ENCODE results near the gene TLCD4. TPM values are rescaled to one million over a fixed set of nuclear protein-coding genes. Genes with fewer than 3 reads are reported as not detected.

TLCD4 gene
- total RNA-seq, 1 experiment from 2014 or later = 1.8 TPM

DNA sequence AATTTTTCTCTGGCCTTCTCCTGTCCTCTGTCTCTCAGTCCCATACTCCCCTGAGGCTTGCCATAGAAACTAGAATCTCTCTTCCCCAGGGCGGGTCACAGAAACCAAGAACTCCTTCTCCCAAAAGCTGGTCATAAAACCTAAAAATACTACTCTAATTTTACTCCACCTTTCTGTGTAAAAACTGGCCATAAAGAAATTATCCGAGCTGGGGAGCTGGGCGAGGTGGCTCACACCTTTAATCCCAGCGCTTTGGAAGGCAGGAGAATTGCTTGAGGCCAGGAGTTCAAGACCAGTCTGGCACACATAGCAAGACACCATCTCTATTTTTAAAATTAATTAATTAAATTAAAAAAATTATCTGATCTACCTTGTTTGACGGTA is 47.5 kb upstream of the TLCD4 start:
- Histone ChIP-seq H3K23me2 (ENCODE audit: insufficient read length, low read depth, low read length, poor library complexity, severe bottlenecking) (peaks cover 4% of the 10 kb centered on the region), H2BK120ac (ENCODE audit: low read depth, low read length, poor library complexity, severe bottlenecking) (no peak overlapping the region), H4K5ac (ENCODE audit: insufficient read length, low read depth, low read length) (no peak overlapping the region), H3K14ac (ENCODE audit: insufficient read depth, low read length) (no peak overlapping the region), H2BK20ac (ENCODE audit: low read depth, low read length, poor library complexity, severe bottlenecking) (no peak overlapping the region), H3K9me3 (ENCODE audit: control insufficient read depth, low read depth, low read length) (no peaks in the 10 kb centered on the region), H3K79me2 (ENCODE audit: insufficient read depth, low read length) (no peaks in the 10 kb centered on the region), H3K4me2 (ENCODE audit: insufficient read depth, insufficient read length, low read length) (no peak overlapping the region), H4K8ac (replicated peaks; ENCODE audit: insufficient read length, low read depth, low read length) (no peak overlapping the region), H2BK12ac (ENCODE audit: insufficient read length, low read depth, low read length) (no peak overlapping the region), H3K56ac (ENCODE audit: insufficient read length, low read depth, low read length) (no peak overlapping the region), H3K18ac (ENCODE audit: insufficient read length, low read depth, low read length) (no peak overlapping the region), H3K27me3 (ENCODE audit: insufficient read depth, low read length) (no peaks in the 10 kb centered on the region), H2AK5ac (ENCODE audit: insufficient read length, low read length) (no peak overlapping the region), H3K79me1 (ENCODE audit: insufficient read depth, low read depth, low read length, poor library complexity, severe bottlenecking) (no peaks in the 10 kb centered on the region), H2AFZ (ENCODE audit: low read length) (no peak overlapping the region), H3K4ac (ENCODE audit: low read depth, low read length) (no peak overlapping the region), H3K9ac (ENCODE audit: extremely low read depth, insufficient read length, low read length) (no peak overlapping the region), H4K20me1 (ENCODE audit: control insufficient read depth, insufficient read depth, insufficient read length) (no peaks in the 10 kb centered on the region), H3K23ac (ENCODE audit: insufficient read length, low read depth, low read length) (no peak overlapping the region), H3T11ph (ENCODE audit: low read length) (no peak overlapping the region), H2BK5ac (ENCODE audit: insufficient read length, low read length) (no peak overlapping the region), H2BK15ac (ENCODE audit: low read depth, low read length) (no peak overlapping the region), H3K4me1 (ENCODE audit: insufficient read depth, low read length) (no peaks in the 10 kb centered on the region), H4K91ac (ENCODE audit: insufficient read length, low read depth, low read length) (no peak overlapping the region), H3K27ac (ENCODE audit: insufficient read length, low read depth, low read length) (no peak overlapping the region)
- no CpG with 5 or more reads among the region's 5 CpGs for WGBS (ENCODE audit: extremely low coverage, insufficient read length, low lambda C conversion rate)
- TF ChIP-seq, protein P1, sequence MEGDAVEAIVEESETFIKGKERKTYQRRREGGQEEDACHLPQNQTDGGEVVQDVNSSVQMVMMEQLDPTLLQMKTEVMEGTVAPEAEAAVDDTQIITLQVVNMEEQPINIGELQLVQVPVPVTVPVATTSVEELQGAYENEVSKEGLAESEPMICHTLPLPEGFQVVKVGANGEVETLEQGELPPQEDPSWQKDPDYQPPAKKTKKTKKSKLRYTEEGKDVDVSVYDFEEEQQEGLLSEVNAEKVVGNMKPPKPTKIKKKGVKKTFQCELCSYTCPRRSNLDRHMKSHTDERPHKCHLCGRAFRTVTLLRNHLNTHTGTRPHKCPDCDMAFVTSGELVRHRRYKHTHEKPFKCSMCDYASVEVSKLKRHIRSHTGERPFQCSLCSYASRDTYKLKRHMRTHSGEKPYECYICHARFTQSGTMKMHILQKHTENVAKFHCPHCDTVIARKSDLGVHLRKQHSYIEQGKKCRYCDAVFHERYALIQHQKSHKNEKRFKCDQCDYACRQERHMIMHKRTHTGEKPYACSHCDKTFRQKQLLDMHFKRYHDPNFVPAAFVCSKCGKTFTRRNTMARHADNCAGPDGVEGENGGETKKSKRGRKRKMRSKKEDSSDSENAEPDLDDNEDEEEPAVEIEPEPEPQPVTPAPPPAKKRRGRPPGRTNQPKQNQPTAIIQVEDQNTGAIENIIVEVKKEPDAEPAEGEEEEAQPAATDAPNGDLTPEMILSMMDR (conservative IDR thresholded peaks at IDR 0.05) = no peak
- no peak overlapping the region for H3K27ac Mint-ChIP-seq
- no peaks in the 10 kb centered on the region; the same call in 1 of the 2 replicates for H3K27me3 Mint-ChIP-seq (ENCODE audit: low read depth)
- H3K9me3 Mint-ChIP-seq = no peaks in the 10 kb centered on the region
- H3K4me1 Mint-ChIP-seq = peaks cover 7 to 9% of the 10 kb centered on the region in 2 experiments; a peak in 3 of 4 replicates
- H3K4me3 Mint-ChIP-seq = no peak overlapping the region
- no peak for DNase-seq
- no peaks in the 10 kb centered on the region for H3K36me3 Mint-ChIP-seq (ENCODE audit: insufficient read depth in 1 of 3, low read depth in 3 of 3)

All from H9 (cell line).